GM18508 (cell line): ENCODE measurements around the gene TP53I11.

ENCODE experiments used
- ATAC-seq: cut with Tn5 transposase; IDR thresholded peaks from one replicate; pipeline ENCODE4 v1.9.1; 2021; ENCODE audit warnings: moderate number of reproducible peaks; ENCODE audit not compliant: insufficient read depth, unreplicated experiment

TP53I11 gene

GRCh38 chr11:44893846-44894617 lies 56.7 kb downstream of the TP53I11 start:
- no peak for ATAC-seq

DNA sequence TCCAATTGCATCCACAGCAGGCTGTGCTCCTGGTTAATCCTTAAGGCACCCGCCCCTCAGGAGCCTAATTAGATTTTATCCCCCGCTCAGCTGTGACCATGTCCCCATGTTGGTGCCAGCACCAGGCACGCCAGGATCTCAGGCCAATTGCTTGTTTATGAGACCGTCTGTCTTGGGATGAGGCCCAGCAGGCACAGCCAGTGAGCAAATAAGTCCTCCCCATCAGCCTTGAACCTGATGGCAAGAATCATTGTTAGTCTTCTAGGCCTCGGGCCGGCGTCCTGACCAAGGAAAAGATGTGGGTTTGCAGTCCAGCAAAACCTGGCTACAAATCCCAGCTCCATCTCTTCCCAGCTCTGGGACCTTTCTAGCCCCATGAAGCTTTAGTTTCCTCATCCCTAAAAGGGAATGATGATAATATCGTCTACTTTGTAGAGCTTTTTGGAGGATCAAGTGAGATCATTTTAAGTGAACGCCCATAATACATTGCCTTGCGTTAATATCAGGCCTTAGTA lies 57.3 kb downstream of the TP53I11 start:
- ATAC-seq, result no peak

DNA sequence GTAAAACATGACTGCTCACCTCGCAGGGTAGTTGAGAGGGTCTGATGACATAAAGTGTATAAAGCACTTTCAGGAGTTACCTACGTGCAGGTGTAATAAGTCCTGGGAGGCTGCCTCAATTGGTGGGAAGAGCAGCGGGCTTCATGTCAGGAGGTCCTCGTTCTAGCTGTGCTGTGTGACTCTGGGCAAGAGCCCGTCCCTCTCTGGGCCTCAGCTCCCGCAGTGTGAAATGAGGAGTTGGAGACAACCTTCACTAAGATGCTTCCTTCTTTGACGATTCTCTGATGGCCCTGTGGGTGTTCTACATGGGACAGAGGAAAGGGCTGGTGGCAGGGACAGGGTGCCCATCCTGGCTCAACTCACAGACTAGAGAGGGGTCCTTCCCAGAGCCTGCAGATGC lies 57.8 kb downstream of the TP53I11 start:
- no peak for ATAC-seq

DNA sequence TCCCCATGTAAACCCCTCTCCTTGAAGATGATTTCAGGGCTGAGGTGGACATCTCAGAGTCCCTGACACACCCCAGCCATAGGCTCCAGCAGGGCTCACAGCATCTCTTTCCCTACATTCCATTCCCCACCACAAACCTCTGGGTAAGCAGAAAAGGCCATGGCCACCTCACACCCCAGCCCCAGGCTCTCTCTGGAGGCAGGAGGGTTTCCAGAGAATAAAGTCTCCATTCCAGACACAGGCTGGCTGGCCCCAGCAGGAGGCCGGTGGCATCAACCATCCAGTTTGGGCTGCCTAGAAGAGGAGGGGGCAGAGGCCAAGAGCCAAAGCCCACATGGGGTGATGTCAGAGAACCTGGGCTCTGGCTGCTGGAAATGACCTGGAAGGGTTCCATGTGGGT lies 61.4 kb downstream of the TP53I11 start:
- ATAC-seq, result no peak

DNA sequence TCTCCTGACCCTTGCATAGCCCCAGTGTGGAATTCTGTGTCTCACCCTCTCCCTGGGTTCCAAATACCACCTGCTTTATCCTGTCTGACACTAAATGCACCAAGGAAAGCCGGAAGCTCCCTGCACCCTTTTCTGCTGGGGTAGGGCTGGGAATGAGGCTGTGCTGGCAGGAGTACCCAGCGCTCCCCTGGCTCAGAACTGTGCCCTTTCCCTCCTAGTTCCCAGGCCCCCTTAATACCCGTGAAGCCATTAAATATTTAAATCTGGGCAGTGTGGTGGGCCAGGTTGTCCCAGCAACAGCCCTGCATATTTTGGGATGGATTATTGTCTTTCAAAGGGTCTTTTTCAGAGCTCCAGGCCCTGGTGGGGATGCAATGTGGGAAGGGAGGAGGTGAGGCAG lies 63.0 kb downstream of the TP53I11 start:
- no peak for ATAC-seq

DNA sequence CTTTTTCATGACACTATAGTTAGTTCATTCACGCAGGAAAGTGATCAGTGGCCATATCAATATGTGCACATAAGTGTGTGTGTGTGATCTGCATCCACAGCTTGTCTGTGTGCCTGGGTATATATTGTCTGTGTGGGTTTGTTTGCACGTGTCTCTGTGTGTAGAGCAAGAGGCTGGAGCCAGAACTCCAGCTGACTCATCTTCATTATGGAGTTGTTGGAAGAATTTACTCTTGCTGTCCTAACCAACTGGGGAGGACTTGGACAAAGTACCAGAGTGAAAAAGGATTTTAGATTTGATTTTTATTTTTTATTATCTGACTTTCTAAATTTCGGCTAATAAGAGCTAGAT lies 63.9 kb downstream of the TP53I11 start:
- ATAC-seq, result no peak

DNA sequence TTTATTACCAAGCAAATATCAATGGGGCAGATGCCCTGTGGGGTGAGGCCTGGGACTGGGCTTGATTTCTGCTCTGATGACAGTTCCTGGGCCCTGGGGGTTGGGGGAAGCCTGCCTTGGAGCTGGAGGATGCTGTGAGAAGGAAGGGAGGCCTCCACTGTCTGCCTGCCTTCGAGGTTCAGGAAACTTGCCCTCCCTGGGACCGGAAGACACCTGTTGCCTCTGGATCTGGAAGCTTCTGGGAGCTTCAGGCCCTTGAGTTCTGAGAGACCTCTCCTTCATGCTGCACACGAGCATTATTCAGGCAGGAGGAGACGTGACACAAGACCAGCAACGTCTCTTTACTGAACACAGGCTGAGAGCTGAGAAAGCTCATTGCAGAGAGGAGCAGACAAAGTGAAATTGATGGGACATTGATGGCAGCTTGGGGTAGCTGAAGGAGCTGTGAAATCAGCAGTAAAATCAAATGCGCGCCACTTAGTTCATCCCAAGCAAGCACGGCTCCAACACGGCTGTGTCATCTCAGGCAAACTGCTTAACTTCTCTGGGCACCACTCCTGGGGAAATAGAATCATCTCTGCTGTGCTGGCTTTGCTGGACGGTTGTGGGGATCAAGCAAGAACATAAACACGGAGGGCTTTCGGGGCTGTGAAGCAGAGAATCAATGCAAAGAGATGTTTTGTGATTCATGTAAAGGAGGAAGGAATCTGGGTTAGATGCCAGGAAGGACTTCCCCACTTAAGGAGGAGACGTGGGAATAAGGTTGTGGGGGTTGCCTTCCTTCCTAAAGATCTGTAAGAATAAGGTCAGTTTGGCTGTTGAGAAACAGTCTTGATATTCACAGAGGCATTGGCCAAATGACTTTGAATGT lies 64.5 kb downstream of the TP53I11 start:
- no peak for ATAC-seq

- no peak for ATAC-seq
Measured at GRCh38 chr11:44885065-44885810, 65.4 kb downstream of the TP53I11 start.

GRCh38 chr11:44884056-44884455 lies 66.6 kb downstream of the TP53I11 start:
- ATAC-seq, result no peak

- ATAC-seq, result no peak
Measured at GRCh38 chr11:44883277-44883676, 67.4 kb downstream of the TP53I11 start.
